ENCODE results near the gene DPYD.

DPYD gene

DNA sequence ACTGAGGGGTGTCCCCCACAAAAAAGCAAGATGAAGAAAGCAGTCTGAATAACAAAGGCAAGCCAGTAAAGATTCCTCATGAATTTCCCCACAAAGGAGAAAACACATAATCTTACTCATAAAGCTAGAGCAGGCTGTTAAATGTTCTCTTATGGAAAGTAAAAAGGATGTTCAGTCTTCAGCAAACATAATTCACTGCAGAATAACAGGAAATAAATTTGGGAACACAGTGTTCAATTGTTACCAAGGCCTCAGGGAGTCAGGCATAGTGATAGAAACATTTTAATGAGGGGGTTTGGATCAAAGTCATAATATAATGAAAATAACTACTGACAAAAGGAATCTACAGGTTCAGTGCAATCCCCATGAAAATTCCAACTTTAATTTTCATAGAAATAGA, 297.6 kb downstream of the DPYD start:
- DNase-seq (ENCODE audit: low read depth, low spot score), result no peak

DNA sequence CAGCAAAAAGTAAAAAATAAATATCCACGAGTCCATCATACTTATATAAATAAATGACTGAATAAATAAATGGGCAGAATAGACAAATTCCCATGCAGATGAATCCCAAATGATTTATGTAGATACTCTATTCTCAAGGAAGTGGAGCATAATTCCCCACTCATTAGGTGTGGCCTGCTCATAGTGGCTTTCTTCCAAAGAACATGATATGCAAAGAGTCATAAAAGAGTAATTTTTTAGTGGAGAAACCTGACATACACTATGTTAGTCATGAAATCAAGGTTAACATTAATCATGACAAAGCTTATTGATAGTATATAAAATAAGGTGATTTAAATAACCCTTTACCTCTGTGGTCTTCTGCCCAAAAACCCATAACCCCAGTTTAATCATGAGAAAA, 298.9 kb downstream of the DPYD start:
- no peak for DNase-seq (ENCODE audit: low read depth, low spot score)

DNA sequence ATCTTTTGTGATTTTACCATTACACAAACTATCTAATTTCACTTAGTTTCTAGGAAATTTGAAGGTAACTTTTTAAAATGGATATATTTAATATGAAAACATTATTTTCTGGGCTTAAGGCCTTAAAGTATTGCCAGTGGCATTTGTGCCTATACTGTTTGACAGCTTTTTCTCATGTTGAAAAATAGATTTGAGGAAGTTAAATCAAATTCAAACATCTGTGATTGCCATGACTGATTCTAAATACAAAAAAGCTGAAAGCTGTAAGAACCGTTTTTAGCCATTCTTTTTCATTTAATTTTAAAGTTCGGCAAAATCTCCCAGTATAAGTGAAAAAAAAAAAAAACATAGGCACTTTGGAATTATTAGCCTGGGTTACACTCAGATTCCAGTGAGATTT, 301.1 kb downstream of the DPYD start:
- no peak for DNase-seq (ENCODE audit: low read depth, low spot score)

DNA sequence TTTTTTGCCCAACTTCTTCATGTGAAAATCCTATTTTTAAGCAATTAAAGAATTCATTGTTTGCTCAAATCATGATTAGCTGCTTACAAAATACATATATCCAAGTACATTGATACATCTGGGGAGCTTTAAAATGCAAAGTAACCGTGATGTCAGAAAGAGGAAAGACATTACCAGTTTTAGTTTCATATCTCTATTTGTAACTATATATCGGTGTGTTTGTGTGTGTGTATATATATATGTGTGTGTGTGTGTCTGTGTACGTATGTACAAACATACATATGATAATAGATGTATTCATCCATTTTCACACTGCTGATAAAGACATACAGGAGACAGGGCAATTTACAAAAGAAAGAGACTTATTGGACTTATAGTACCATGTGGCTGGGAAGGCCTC, 310.1 kb downstream of the DPYD start:
- DNase-seq (ENCODE audit: low read depth, low spot score), result no peak

DNA sequence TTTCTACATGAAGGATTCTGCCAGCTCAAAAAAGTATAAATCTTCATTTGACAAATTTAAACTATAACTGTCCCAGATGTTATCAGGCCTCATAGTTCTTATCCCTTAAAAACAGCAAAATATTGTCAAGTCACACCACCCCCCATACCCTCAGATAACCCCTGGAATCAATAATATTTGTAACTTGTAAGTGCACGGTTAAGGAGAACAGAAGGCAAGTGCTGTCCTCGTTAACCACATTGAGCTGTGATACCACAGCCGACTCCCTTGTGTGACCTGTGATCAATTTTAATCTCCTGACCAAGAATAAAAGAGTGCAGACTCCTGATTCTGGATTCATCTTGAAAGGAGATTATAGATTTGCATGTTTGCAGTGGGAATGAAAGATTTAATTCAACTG, 310.7 kb downstream of the DPYD start:
- no peak for DNase-seq (ENCODE audit: low read depth, low spot score)

DNA sequence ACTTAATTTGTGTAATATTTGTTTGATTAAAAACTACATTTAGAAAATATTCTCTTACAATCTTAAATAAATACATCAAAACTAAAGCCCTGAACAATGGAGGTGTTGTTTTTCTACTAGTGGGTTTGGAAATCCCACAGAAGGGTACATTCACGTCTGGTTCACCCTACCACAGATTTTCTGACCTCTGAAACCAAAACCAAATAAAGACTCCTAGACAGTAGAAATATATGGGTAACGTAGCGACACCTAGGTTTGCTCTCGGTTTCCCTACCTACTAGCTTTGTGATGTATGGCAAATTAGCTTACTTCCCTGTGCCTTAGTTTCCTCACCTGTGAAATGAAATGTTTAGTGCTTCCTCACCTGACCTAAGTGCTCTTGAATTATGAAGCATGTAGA, 312.6 kb downstream of the DPYD start:
- no peak for DNase-seq (ENCODE audit: low read depth, low spot score)

DNA sequence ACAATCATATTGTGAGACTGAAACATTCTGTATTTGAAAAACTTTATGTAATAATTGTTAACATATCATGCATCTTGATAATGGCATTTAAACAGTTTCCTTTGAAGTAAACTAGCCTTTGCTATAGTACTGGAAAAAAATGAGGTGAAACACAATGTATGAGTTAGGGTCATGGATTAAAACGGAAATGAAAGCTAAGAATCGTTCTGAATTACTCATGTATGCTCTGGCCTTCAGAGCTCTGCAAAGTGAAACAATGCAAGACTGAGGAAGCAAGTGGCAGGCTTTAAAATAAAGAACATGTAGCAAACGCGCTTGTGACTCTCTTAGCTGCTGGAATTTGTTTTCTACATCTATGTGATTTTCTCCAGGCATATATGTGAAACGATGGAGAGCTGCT, 317.1 kb downstream of the DPYD start:
- no peak for DNase-seq (ENCODE audit: low read depth, low spot score)

DNA sequence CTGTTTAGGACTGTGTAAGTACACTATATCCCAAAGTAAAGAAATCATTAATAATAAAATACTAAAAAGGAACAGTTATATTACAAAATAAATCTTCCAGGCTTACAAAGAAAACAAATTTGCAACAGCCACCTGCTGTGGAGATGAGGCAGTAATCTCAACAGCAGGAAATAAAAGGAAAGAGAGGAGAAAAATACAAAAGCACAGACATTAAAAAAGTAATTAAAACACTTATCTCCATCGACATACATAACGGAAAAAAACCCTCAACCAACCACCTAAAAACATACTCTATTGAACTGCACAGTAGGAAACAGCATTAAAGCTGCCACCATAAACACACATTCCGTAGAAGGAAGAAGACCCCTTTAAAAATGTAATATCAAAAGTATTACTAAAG, 317.6 kb downstream of the DPYD start:
- DNase-seq (ENCODE audit: low read depth, low spot score), result no peak

DNA sequence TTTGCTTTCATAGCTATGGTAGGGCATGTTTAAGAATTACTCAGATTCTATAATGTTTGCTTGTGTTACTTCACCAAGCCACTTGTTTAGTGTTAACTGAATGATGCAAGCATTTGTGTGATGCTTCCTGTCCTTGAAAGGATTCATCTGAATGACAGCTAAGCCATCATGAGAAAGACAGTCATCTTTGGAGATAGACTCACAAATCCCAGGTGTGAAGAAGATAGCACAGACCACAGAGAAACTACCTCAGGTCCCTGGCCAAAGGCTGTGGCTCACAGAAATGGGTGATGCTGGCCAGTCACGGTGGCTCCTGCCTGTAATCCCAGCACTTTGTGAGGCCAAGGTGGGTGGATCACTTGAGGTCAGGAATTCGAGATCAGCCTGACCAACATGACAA, 321.4 kb downstream of the DPYD start:
- no peak for DNase-seq (ENCODE audit: low read depth, low spot score)

DNA sequence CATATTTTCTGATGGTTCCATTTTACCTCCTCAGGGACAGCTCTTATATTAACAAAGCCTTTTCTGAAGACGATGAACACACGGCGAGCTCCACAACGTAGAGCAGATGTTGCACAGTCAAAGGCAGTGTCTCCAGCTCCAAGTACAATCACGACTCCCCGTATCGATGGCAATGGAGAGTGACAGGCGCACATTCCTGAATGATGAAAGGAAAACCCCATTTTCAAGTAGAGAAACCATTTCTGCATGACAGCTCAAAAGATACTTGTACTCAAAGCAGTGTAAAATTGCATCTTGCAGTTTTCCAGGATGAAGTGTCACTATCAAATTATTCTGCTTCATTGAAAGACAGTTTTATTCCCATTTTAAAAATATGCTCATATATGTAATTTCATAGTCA, 327.6 kb downstream of the DPYD start:
- no peak for DNase-seq (ENCODE audit: low read depth, low spot score)

DNA sequence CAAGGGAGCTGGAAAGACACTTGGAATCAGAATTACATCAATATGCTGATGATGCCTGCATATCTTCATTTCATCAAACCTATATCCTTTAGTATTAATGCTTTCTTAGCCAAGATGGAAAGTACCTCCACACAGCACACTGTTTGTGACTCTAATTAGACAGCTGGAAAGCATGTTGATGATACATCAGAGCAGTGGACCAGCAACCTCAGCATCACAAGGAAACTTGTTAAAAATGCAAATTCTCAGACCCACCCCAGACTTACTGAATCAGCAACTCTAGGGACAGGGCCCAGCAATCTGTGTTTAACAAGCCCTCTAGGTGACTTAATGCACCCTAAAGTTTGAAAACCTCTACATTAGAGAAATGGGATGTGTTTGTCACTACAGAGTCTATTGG, 332.1 kb downstream of the DPYD start:
- DNase-seq (ENCODE audit: low read depth, low spot score), result no peak

DNA sequence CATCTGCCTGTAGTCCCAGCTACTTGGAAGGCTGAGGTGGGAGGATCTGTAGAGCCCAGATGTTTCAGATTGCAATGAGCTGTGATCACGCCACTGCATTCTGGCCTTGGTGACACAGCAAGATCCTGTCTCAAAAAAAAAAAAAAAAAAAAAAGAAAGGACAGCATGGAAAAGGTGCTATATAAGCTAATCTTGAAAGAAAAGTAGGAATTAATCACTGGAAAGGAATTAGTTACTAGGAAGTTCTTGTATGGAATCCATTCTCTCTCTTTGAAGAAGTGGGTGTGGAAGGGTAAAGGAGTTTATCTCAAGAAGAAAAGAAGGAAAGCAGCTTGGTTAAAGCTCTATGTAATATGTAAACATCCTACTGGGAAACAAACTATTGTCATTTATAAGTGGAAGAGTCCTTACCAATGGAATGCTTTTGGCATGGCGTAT, 339.2 kb downstream of the DPYD start:
- no peak for DNase-seq (ENCODE audit: low read depth, low spot score)

DNA sequence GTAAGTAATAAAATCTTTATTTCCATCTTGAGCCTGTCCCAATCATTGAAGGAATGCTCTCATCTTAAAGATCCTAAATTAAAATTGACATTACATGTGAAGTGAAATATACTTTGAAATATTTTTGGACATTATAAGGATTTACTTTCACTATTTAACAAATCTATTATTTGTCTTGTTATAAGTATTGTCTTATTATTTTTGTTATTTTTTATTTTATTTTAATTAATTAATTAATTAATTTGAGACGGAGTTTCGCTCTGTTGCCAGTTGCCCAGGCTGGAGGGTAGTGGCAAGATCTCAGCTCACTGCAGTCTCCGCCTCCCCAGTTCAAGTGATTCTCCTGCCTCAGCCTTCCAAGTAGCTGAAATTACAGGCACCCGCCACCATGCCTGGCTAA, 343.2 kb downstream of the DPYD start:
- DNase-seq (ENCODE audit: low read depth, low spot score), result no peak

DNA sequence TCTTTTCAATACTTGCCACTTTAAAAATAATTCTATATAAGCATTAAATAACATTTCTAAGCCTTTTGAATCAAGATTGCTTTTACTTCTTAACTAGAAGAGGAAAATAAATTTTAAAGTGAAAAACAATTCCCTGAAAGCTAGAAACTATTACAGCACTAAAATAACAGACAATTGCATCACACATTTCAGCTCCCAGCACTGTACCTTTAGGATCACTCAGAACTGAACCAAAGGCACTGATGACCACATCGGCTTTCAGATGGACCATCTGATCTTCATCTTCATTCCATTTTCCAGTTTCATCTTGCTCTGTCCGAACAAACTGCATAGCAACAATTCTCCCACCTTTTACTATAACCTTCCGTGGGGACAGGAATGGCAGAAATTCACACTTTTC, 347.3 kb downstream of the DPYD start:
- DNase-seq (ENCODE audit: low read depth, low spot score), result no peak

DNA sequence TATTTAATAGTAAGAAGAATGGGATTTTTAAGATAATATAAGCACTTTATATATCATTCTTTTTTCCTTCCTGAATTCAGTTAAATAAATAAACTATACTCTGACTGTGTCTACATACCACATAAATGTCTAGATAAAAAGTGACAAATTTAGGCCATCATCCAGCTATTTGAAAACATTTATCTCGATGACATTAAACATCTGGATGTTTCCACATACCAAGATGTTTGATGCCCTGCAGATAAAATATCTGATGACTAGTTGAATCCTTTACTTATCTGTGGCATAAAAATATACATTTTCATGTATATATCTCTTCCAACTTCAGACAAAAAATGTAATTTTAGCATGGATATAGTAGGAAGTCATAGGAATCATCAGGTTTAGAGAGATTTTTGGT, 348.3 kb downstream of the DPYD start:
- DNase-seq (ENCODE audit: low read depth, low spot score), result no peak

DNA sequence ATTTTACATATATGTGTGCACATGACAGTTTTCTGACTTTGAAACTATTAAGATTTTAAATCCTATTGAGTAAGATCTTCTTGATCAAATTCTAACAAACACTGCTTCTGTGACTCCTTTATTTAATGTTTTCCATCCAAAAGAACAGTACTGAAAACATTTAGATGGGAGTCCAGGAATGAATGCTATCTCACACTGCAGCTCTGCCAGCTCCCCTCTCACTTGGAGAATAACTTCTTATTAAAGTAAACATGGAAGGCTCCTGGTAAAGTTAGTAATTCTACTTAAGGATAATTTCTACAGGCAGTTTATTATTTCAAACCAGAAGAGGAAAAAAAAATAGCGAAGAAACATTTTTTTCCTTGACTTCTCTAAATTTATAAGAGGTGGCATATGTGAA, 349.1 kb downstream of the DPYD start:
- no peak for DNase-seq (ENCODE audit: low read depth, low spot score)

DNA sequence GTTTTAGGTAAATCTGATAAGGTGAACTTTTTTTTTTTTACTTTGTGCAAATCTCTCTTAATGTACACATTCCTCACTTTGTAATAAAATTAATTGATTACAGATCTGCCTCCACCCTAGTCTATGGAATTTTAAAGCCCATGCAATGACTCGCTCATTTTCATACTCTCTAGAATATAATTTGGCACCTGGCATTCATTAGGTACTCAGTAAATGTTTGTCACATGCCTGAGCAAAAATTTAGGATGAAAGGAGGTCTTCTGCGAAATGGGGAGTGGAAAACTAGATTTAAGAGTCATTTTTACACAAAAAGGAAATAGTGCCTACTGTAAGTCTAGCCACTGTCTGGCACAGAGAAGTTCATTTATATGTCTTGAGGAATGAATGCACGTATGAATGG, 350.1 kb downstream of the DPYD start:
- DNase-seq (ENCODE audit: low read depth, low spot score), result no peak

DNA sequence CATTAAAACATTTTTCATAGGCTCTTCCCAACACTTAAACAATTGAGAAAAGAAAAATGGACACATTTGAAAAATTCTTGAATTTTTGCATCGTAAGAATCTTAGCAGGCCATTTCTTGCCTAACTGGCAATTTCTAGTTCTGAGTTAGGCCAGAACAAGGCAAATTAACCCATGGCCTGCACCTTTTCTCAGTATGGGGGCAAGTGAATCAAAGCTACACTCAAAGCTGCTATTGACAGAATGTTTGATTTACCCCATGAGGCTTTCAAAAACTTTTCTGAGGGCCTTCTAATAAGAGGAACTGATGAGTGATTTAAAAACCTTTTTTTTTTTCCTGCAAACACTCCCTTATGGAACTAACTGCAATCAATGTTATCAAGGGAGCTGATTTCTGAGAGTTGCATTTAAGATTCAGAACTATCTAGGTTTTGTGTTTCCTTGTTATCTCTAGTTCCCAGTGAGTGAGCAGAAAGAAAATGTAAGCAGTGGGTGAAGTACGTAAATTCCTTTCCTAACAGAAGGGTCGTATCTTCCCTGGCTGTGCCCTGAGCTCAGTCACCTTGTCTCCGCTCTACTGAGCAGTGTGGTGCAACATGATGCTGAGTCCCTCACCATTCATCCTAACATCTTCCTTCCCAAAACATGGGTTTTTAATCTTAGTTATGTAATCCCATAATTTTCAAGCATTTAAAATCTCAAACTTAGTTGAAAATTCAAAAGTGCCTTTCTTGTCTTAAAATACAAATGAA, 353.7 kb downstream of the DPYD start:
- DNase-seq (ENCODE audit: low read depth, low spot score), result no peak

DNA sequence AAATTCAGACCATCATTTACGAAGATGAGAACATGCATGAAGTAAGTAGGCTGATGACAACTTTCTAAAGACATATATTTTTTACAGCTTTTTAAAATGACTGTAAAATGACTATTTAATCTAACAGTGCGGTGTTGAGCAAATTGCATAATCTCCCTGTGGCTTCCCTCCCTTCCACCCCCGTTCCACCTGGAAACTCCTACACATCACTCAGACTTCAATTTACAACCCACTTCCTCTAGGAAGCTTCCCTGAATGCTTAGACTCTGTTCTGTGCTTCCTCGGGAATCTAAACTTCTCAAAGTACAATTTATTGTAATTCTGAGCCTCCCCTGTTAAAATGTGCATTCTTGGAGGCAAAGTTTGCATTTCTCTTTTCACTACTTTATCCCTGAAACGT, 354.9 kb downstream of the DPYD start:
- DNase-seq (ENCODE audit: low read depth, low spot score), result no peak

DNA sequence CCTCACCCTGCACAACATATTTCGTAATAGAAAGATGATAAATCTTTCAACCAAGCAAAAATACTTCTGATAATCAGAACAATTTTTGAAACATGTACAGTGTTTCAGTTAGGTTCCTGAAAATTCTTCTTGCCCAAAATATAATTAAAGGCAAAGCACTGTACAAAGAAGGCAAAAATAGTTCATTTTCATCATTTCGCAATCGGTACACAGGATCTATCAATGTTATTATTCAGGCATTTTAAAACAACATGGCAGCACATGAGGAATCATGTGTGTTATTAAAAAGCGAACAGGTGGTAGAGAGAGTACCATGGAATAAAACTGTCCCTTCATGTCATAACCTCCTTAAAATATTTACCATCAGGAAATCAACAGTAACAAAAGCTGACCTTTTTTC, 356.9 kb downstream of the DPYD start:
- DNase-seq (ENCODE audit: low read depth, low spot score), result no peak

DNA sequence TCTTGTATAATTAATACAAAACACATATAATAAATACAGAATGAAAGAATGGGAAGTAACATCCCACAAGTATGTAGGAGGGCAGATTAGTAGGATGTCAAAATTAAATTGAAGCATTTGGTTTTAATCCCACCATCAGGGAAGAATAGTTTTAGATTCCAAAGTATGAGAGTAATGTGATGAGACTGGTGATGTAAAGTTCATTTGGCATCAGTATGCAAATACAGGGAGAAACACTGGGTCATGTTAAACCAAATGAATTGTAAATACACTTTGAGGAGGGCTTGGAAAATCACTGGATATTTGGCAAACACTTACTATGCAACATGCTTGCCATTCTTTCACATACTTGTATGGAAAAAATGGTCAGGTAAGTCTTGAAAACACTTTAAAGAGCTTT, 358.8 kb downstream of the DPYD start:
- DNase-seq (ENCODE audit: low read depth, low spot score), result no peak

DNA sequence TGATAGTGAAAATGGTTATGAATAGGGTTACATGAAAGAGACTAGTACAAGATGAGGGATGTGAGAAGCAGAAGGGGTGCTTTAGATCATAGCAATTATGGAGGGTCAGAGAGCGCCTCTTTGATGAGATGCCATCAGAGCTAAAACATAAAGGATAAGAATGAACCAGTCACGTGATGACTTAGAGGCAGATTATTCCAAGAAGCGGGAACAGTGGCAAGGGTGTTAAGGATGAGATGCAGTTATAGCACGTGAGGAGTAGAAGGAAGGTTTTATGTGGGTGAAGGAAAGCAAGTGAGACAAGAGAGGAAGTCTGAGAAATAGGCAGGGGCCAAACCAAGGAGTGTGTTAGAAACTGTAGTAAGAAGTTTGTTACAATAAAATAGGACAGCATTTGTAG, 360.1 kb downstream of the DPYD start:
- DNase-seq (ENCODE audit: low read depth, low spot score), result no peak

DNA sequence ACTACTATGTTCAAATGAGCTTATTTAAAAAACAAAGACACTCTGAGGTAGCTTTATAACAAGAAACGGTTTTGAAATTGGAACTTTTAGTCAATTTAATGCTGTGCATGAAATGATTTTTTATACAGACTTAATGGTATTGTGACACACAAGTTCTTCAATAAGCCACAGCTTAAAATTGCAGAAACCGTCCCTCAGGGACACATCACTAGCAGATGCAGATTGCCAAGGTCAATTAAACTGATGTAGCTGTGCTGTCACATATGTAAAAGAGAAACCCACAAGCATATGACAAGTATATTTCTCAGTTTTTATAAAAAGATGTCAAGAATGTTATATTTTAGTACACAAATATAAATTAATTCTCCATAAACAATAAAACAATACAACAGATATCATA, 366.9 kb downstream of the DPYD start:
- no peak for DNase-seq (ENCODE audit: low read depth, low spot score)

DNA sequence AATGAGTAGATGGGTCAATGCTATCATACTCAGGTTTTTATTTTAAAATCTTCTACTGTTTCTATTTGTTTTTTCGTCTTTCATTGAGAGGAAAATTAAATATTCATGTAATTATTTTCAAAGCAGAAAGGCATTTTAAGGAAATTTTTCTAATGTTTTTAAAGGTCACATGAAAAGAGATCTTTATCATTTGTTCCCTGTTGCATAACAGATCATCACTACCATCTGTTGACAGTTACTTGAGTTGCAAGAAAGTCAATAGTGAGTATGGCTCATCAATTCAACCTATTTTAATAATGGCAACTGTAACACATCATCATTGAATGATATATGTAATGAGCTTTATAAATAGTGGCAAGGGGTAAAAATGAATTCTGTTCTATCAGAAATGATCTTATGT, 369.7 kb downstream of the DPYD start:
- DNase-seq (ENCODE audit: low read depth, low spot score), result no peak
